Neuronal stem cell (in vitro differentiated cells): ENCODE measurements around the gene VGLL3.

Experiments
- DNase-seq: peaks from one replicate; pipeline ENCODE4 v3.0.0-alpha.2; 2013; ENCODE audit warnings: low spot score
- H2AFZ ChIP-seq: one replicate; pipeline ENCODE4 v1.6.1; 2013; ENCODE audit warnings: mild to moderate bottlenecking, low read length, inconsistent platforms
- H2AK5ac ChIP-seq: 2 replicates; pipeline ENCODE4 v1.6.1; 2013; ENCODE audit warnings: low read depth, mild to moderate bottlenecking, inconsistent platforms, low read length, moderate library complexity, mixed read lengths
- H2BK120ac ChIP-seq: 2 replicates; pipeline ENCODE4 v1.6.1; 2013; ENCODE audit warnings: low read depth, mild to moderate bottlenecking, inconsistent platforms, low read length, moderate library complexity, mixed read lengths
- H2BK12ac ChIP-seq: one replicate; pipeline ENCODE4 v1.6.1; 2013; ENCODE audit warnings: low read length, inconsistent platforms
- H2BK15ac ChIP-seq: 2 replicates; pipeline ENCODE4 v1.6.1; 2013; ENCODE audit warnings: mild to moderate bottlenecking, low read length, inconsistent platforms, mixed read lengths
- H2BK5ac ChIP-seq: one replicate; pipeline ENCODE4 v1.6.1; 2013; ENCODE audit warnings: inconsistent platforms, mild to moderate bottlenecking, low read length, moderate library complexity
- H3K14ac ChIP-seq: one replicate; pipeline ENCODE4 v1.6.1; 2013; ENCODE audit warnings: low read length, inconsistent platforms
- H3K18ac ChIP-seq: 2 replicates; pipeline ENCODE4 v1.6.1; 2013; ENCODE audit warnings: low read length, inconsistent platforms
- H3K23ac ChIP-seq: 2 replicates; pipeline ENCODE4 v1.6.1; 2013; ENCODE audit warnings: low read depth, mild to moderate bottlenecking, mixed read lengths, low read length, inconsistent platforms; ENCODE audit not compliant: poor library complexity
- H3K27ac ChIP-seq: replicated peaks from 3 replicates; pipeline ENCODE4 v1.5.1; 2013; ENCODE audit warnings: low read length, inconsistent platforms
- H3K27me3 ChIP-seq, 3 experiments: 2 replicates each; pipeline ENCODE4 v1.6.1; 2013; ENCODE audit warnings: low read length in 3 of 3, mild to moderate bottlenecking in 2 of 3, inconsistent platforms in 1 of 3, low read depth in 1 of 3, mixed read lengths in 1 of 3, moderate library complexity in 1 of 3; ENCODE audit not compliant: control insufficient read depth in 3 of 3, insufficient read depth in 3 of 3
- H3K36me3 ChIP-seq, 2 donors: replicated peaks in 1 of 2; 2 replicates each; pipeline ENCODE4 v1.6.1; 2013; ENCODE audit warnings: low read length in 2 of 2; ENCODE audit not compliant: control insufficient read depth in 2 of 2, insufficient read depth in 2 of 2
- H3K4ac ChIP-seq: 2 replicates; pipeline ENCODE4 v1.6.1; 2013; ENCODE audit warnings: inconsistent platforms, mild to moderate bottlenecking, low read length, moderate library complexity
- H3K4me1 ChIP-seq, 2 donors: 1 replicate in 1 of 2; 2 replicates in 1 of 2; pipeline ENCODE4 v1.6.1; 2013; ENCODE audit warnings: low read length in 2 of 2, low read depth in 1 of 2; ENCODE audit not compliant: control insufficient read depth in 2 of 2, insufficient read depth in 1 of 2
- H3K4me2 ChIP-seq: one replicate; pipeline ENCODE4 v1.6.1; 2013; ENCODE audit warnings: mild to moderate bottlenecking, low read length, inconsistent platforms; ENCODE audit not compliant: insufficient read depth, poor library complexity, severe bottlenecking
- H3K4me3 ChIP-seq, 2 donors: 2 replicates each; pipeline ENCODE4 v1.5.1; 2013; ENCODE audit warnings: low read length in 2 of 2, mild to moderate bottlenecking in 2 of 2, inconsistent platforms in 1 of 2, moderate library complexity in 1 of 2
- H3K79me1 ChIP-seq: one replicate; pipeline ENCODE4 v1.6.1; 2013; ENCODE audit warnings: low read depth, mild to moderate bottlenecking, inconsistent platforms, low read length, moderate library complexity
- H3K9ac ChIP-seq: one replicate; pipeline ENCODE4 v1.6.1; 2013; ENCODE audit warnings: mild to moderate bottlenecking, low read depth, low read length, inconsistent platforms; ENCODE audit not compliant: poor library complexity
- H3K9me3 ChIP-seq, 2 donors: replicated peaks in 1 of 2; 2 replicates each; pipeline versions ENCODE3 to v1.6.1; 2013; ENCODE audit warnings: low read length in 2 of 2, mild to moderate bottlenecking in 2 of 2, inconsistent platforms in 1 of 2, low read depth in 1 of 2, mixed read lengths in 1 of 2, moderate library complexity in 1 of 2; ENCODE audit not compliant: control insufficient read depth in 2 of 2, insufficient read depth in 1 of 2
- H4K8ac ChIP-seq: one replicate; pipeline ENCODE4 v1.6.1; 2013; ENCODE audit warnings: low read depth, mild to moderate bottlenecking, inconsistent platforms, low read length, moderate library complexity
- H4K91ac ChIP-seq: one replicate; pipeline ENCODE4 v1.6.1; 2013; ENCODE audit warnings: low read length, low read depth, mild to moderate bottlenecking, inconsistent platforms; ENCODE audit not compliant: poor library complexity
- WGBS, 2 donors: extraction: QIAGEN DNeasy Blood & Tissue Kit; methylation state at CpG; one replicate each; pipeline ENCODE4 v1.1.7; 2013; ENCODE audit warnings: missing lambda C conversion rate in 2 of 2, mixed read lengths in 1 of 2; ENCODE audit not compliant: insufficient read length in 2 of 2, insufficient replicate concordance in 1 of 2; ENCODE audit errors: extremely low coverage in 2 of 2; 5-methylcytosine and 5-hydroxymethylcytosine counted together

Gene VGLL3

DNA sequence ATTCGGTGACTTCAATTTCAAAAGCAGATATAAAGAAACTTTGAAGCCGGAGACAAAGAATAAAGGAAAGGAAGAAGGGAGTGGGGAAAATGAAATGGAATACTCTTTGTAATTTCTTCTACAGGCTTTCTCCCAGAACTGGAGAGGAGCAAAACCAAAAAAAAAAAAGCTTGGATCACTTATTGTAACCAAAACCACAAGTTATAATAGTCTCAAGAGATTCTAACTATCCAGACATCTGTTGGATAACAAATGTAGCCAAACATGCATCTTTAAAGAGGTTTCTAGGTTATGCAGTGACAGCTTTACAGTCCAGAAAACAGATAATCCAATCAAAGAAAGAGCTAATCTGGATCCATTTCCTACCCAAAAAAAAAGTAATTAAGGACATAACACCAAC lies 36.2 kb downstream of the VGLL3 start:
- H3K27me3 ChIP-seq: no peaks in the 10 kb centered on the region
- H3K18ac ChIP-seq: no peak overlapping the region
- H2BK15ac ChIP-seq: no peak overlapping the region

DNA sequence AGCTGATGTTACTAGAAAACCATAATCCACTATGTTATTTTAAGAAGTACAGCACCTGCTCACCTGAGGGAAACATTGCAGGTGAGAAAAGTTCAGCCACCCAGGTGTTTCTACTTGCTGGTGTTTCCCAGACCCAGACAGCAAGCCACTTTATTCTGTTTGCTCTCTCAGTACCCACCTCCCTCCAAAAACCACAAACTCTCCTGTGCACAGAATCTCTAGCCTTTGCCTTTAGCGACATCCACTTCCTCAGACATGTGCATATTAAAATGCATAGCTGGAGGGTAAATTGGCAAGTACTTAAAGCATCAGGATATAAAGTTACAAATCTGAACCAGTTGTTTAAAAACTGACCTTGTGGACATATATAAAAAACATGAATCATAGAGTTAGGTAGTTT lies 36.7 kb downstream of the VGLL3 start:
- Histone ChIP-seq H2BK15ac (no peak overlapping the region), H2BK120ac (no peak overlapping the region), H3K79me1 (no peaks in the 10 kb centered on the region), H3K4me1 (no peaks in the 10 kb centered on the region), H2AK5ac (no peak overlapping the region), H3K27ac (no peak overlapping the region), H3K36me3 (no peaks in the 10 kb centered on the region), H2AFZ (no peak overlapping the region), H3K9ac (no peak overlapping the region), H3K14ac (no peak overlapping the region), H2BK12ac (no peak overlapping the region), H2BK5ac (no peak overlapping the region), H3K4ac (no peak overlapping the region), H3K4me3 (no peak overlapping the region), H3K27me3 (no peaks in the 10 kb centered on the region), H3K4me2 (no peak overlapping the region), H3K18ac (no peak overlapping the region), H4K91ac (no peak overlapping the region), H4K8ac (no peak overlapping the region), H3K9me3 (no peaks in the 10 kb centered on the region), H3K23ac (no peak overlapping the region)
- no CpG with 5 or more reads among the region's 1 CpG for WGBS, 2 donors
- DNase-seq: no peak

More for the DNA sequence above, 36.2 kb downstream of the VGLL3 start:
- Histone ChIP-seq H2BK120ac (no peak overlapping the region), H3K23ac (no peak overlapping the region), H3K4ac (no peak overlapping the region), H2BK5ac (no peak overlapping the region), H3K14ac (no peak overlapping the region), H4K8ac (no peak overlapping the region), H3K27ac (no peak overlapping the region), H3K9me3 (no peaks in the 10 kb centered on the region), H4K91ac (no peak overlapping the region), H2AFZ (no peak overlapping the region), H3K4me1 (no peaks in the 10 kb centered on the region), H3K36me3 (no peaks in the 10 kb centered on the region), H2AK5ac (no peak overlapping the region), H3K9ac (no peak overlapping the region), H3K79me1 (no peaks in the 10 kb centered on the region), H3K4me2 (no peak overlapping the region), H3K4me3 (no peak overlapping the region), H2BK12ac (no peak overlapping the region)
- no CpG with 5 or more reads among the region's 2 CpGs for WGBS, 2 donors
- no peak for DNase-seq

DNA sequence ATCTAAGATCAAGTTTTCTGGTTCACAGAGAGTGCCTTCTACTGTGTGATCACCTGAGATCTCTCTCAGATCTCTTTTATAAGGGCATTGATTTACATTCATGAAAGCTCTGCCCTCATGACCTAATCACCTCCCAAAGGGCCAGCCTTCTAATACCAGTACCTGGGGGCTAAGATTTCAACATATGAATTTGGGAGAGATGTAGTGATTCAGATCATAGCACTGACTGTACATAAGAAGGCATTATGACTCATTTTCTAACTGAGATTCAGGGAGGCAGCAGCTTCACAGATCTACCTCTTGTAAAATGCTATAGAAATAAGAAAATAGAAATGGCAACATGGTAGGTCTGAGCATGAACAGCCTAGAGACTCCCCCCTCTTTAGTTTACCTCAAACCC lies 39.6 kb downstream of the VGLL3 start:
- Histone ChIP-seq H3K36me3 (no peaks in the 10 kb centered on the region), H3K79me1 (no peaks in the 10 kb centered on the region), H3K14ac (no peak overlapping the region), H3K9me3 (no peaks in the 10 kb centered on the region), H3K9ac (no peak overlapping the region), H3K27me3 (no peaks in the 10 kb centered on the region), H3K4me2 (no peak overlapping the region), H2BK15ac (no peak overlapping the region), H3K4me3 (no peak overlapping the region), H2BK120ac (no peak overlapping the region), H3K4me1 (peaks cover 0 to 2% of the 10 kb centered on the region in 2 donors), H4K8ac (no peak overlapping the region), H3K4ac (no peak overlapping the region), H3K18ac (no peak overlapping the region), H2BK5ac (no peak overlapping the region), H2AFZ (peak overlapping the region; percentile 7), H4K91ac (no peak overlapping the region), H3K27ac (no peak overlapping the region), H3K23ac (no peak overlapping the region), H2BK12ac (no peak overlapping the region), H2AK5ac (no peak overlapping the region)
- DNase-seq: no peak

DNA sequence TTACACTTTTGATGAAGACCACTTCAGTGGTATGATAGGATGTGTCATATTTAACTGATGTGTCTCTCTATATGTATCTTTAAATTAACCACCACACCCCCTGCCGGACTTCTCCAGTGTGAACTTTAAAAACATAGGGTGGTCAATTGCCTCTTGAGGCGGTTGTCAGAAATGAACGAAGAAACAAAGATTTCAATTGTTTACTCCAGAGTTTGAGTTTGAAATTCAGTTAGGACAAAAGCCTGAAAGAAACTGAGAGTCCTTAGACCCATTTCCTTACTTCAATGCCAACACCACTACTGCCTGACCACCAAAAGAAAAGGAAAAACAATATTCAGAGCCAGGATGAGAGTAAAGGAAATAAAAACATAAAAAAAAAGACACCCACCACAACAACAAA lies 40.2 kb downstream of the VGLL3 start:
- H3K9me3 ChIP-seq: no peaks in the 10 kb centered on the region
- no peak overlapping the region for H2BK120ac ChIP-seq
- no peak overlapping the region for H2BK15ac ChIP-seq
- no peak overlapping the region for H3K14ac ChIP-seq
- H2BK12ac ChIP-seq: no peak overlapping the region
- H3K23ac ChIP-seq: no peak overlapping the region
- H3K18ac ChIP-seq: no peak overlapping the region
- H3K4me1 ChIP-seq: peaks cover 0 to 2% of the 10 kb centered on the region in 2 donors
- no peak overlapping the region for H3K27ac ChIP-seq
- H2AK5ac ChIP-seq: no peak overlapping the region
- no peak overlapping the region for H3K4me3 ChIP-seq
- H3K27me3 ChIP-seq: no peaks in the 10 kb centered on the region
- no peak overlapping the region for H3K9ac ChIP-seq
- H4K91ac ChIP-seq: no peak overlapping the region
- no peak overlapping the region for H3K4ac ChIP-seq
- H3K79me1 ChIP-seq: no peaks in the 10 kb centered on the region
- no CpG with 5 or more reads among the region's 3 CpGs for WGBS, 2 donors
- H2AFZ ChIP-seq: no peak overlapping the region
- H4K8ac ChIP-seq: no peak overlapping the region
- no peaks in the 10 kb centered on the region for H3K36me3 ChIP-seq
- H2BK5ac ChIP-seq: no peak overlapping the region
- no peak for DNase-seq
- no peak overlapping the region for H3K4me2 ChIP-seq
